Endodermal cell (in vitro differentiated cells): ENCODE results near the gene IL21R. TPM values are rescaled to one million over a fixed set of nuclear protein-coding genes. Genes with fewer than 3 reads are reported as not detected.

Experiments used
- DNase-seq: peaks from one replicate; pipeline ENCODE4 v3.0.0-alpha.2; 2017
- H3K27ac ChIP-seq: 2 replicates; pipeline ENCODE4 v1.5.1; 2013; ENCODE audit warnings: mild to moderate bottlenecking, low read depth, low read length, moderate library complexity
- H3K27me3 ChIP-seq: 2 replicates; pipeline ENCODE4 v1.6.1; 2013; ENCODE audit warnings: mild to moderate bottlenecking, low read length, moderate library complexity; ENCODE audit not compliant: insufficient read depth, control insufficient read depth, poor library complexity, severe bottlenecking
- H3K36me3 ChIP-seq: 2 replicates; pipeline ENCODE4 v1.7.0; 2013; ENCODE audit warnings: mild to moderate bottlenecking, low read length, moderate library complexity; ENCODE audit not compliant: control insufficient read depth, insufficient read depth
- H3K4me1 ChIP-seq: one replicate; pipeline ENCODE4 v1.7.0; 2013; ENCODE audit warnings: low read length; ENCODE audit not compliant: control insufficient read depth, insufficient read depth
- H3K4me3 ChIP-seq: 2 replicates; pipeline ENCODE4 v1.5.1; 2013; ENCODE audit warnings: mild to moderate bottlenecking, low read length, moderate library complexity
- H3K9ac ChIP-seq: 2 replicates; pipeline ENCODE4 v1.6.1; 2013; ENCODE audit warnings: mild to moderate bottlenecking, low read length, moderate library complexity; ENCODE audit not compliant: poor library complexity, severe bottlenecking; ENCODE audit errors: extremely low read depth
- H3K9me3 ChIP-seq: 2 replicates; pipeline ENCODE4 v1.6.1; 2013; ENCODE audit warnings: mild to moderate bottlenecking, low read length, moderate library complexity; ENCODE audit not compliant: control insufficient read depth
- H3K27ac Mint-ChIP-seq: 2 replicates; pipeline ENCODE4 v1.8.0; 2020; ENCODE audit warnings: mixed read lengths
- H3K27me3 Mint-ChIP-seq: 2 replicates; pipeline ENCODE4 v1.8.0; 2021; ENCODE audit warnings: mild to moderate bottlenecking, mixed read lengths; ENCODE audit not compliant: insufficient read depth
- H3K36me3 Mint-ChIP-seq: 2 replicates; pipeline ENCODE4 v1.8.0; 2020; ENCODE audit warnings: low read depth, mixed read lengths
- H3K4me1 Mint-ChIP-seq: 2 replicates; pipeline ENCODE4 v1.8.0; 2020; ENCODE audit warnings: mixed read lengths
- H3K4me3 Mint-ChIP-seq: 2 replicates; pipeline ENCODE4 v1.8.0; 2020; ENCODE audit warnings: mild to moderate bottlenecking, moderate library complexity, mixed read lengths
- H3K9me3 Mint-ChIP-seq: 2 replicates; pipeline ENCODE4 v1.8.0; 2020; ENCODE audit warnings: mild to moderate bottlenecking, mixed read lengths
- WGBS, 2 experiments: methylation state at CpG; one replicate each; pipeline versions ENCODE4 v1.1.5 to v1.1.7; 2013; ENCODE audit warnings: missing lambda C conversion rate in 2 of 2, mixed read lengths in 1 of 2; ENCODE audit not compliant: insufficient coverage in 1 of 2, insufficient read length in 1 of 2; 5-methylcytosine and 5-hydroxymethylcytosine counted together
- total RNA-seq, 2 donors: library from RNA; stranded (reverse); fragmentation: NEBNext Ultra II Directional in 1 of 2; extraction: Animal tissue kit (Norgen Biotek cat#: 25700) in 1 of 2; gene quantifications; 2 replicates in 1 of 2; 3 replicates in 1 of 2; pipeline ENCODE4 v1.2.1, GENCODE V29; 2021
- TF ChIP-seq, protein P1 (sequence below): fragments of 200-600 bp; sonication (generic); conservative IDR thresholded peaks from 2 replicates; pipeline ENCODE4 v1.5.0; 2021; ENCODE audit warnings: antibody characterized with exemption, mild to moderate bottlenecking

The IL21R gene
- total RNA-seq, 2 donors from 2014 or later, result 0.18 TPM; not detected in 1

- WGBS, 2 experiments, result 88 to 96% methylated on average over 4 to 5 of the region's 5 CpGs
- H3K4me3 Mint-ChIP-seq, result no peak overlapping the region
- Histone ChIP-seq H3K4me3 (no peak overlapping the region), H3K27me3 (no peaks in the 10 kb centered on the region), H3K36me3 (peaks cover 39% of the 10 kb centered on the region), H3K9ac (no peak overlapping the region), H3K9me3 (no peaks in the 10 kb centered on the region), H3K27ac (no peak overlapping the region), H3K4me1 (no peaks in the 10 kb centered on the region)
- no peaks in the 10 kb centered on the region for H3K9me3 Mint-ChIP-seq
- H3K27ac Mint-ChIP-seq, result no peak overlapping the region
- H3K36me3 Mint-ChIP-seq, result peaks cover 21% of the 10 kb centered on the region
- no peak for DNase-seq
- no peaks in the 10 kb centered on the region for H3K27me3 Mint-ChIP-seq
- H3K4me1 Mint-ChIP-seq, result no peaks in the 10 kb centered on the region
- TF ChIP-seq, protein P1, sequence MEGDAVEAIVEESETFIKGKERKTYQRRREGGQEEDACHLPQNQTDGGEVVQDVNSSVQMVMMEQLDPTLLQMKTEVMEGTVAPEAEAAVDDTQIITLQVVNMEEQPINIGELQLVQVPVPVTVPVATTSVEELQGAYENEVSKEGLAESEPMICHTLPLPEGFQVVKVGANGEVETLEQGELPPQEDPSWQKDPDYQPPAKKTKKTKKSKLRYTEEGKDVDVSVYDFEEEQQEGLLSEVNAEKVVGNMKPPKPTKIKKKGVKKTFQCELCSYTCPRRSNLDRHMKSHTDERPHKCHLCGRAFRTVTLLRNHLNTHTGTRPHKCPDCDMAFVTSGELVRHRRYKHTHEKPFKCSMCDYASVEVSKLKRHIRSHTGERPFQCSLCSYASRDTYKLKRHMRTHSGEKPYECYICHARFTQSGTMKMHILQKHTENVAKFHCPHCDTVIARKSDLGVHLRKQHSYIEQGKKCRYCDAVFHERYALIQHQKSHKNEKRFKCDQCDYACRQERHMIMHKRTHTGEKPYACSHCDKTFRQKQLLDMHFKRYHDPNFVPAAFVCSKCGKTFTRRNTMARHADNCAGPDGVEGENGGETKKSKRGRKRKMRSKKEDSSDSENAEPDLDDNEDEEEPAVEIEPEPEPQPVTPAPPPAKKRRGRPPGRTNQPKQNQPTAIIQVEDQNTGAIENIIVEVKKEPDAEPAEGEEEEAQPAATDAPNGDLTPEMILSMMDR, result no peak
These were observed 57.2 kb downstream of the IL21R start for GRCh38 chr16:27458987-27459688.

- Mint-ChIP-seq H3K27me3 (no peaks in the 10 kb centered on the region), H3K27ac (no peak overlapping the region), H3K36me3 (peaks cover 25% of the 10 kb centered on the region), H3K9me3 (no peaks in the 10 kb centered on the region), H3K4me1 (no peaks in the 10 kb centered on the region), H3K4me3 (no peak overlapping the region)
- TF ChIP-seq, protein P1, result no peak
- Histone ChIP-seq H3K4me1 (no peaks in the 10 kb centered on the region), H3K9me3 (no peaks in the 10 kb centered on the region), H3K27me3 (no peaks in the 10 kb centered on the region), H3K27ac (no peak overlapping the region), H3K4me3 (no peak overlapping the region), H3K36me3 (peaks cover 50% of the 10 kb centered on the region), H3K9ac (no peak overlapping the region)
- DNase-seq, result no peak
- 91 to 100% methylated on average over 2 to 4 of the region's 4 CpGs for WGBS, 2 experiments
These were observed 58.2 kb downstream of the IL21R start for GRCh38 chr16:27460213-27460612.

DNA sequence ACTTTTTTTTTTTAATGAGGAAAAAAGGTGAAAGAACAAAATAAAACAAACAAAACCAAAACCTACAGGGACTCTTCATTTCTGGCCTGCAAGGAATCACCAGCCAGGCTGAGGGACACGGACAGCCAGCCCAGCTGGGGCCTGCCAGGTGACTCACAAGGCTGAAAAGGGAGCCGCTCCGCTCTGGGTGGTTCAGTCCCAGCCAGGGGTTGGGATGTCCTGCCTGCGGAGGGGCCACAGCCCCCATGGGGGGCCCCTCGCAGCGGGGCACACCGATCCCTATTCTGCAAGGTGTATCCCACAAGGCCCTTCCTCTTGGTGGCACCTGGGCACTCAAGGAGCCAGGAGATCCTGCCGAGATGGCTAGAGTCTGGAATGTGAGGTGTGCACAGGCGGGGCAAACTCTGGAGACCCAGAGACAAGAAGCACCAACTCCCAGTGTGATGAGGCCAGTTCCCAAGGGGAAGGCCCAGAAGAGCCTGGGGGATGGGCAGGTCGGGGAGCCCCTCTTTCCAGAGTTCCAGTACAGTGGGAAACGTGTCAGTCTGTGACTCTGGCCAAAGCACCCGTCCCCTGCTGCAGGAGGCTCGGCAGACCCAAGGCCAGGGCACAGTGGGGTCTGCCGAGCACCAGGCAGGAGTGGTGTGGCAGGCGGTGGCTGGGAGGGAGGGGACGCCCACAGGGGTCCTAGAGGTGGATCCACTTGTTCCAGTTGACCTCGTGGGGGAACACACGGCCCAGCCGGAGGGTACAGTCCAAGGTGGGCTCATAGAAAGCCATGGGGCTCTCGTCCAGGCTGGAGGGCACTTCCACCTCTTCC, 58.9 kb downstream of the IL21R start:
- H3K4me1 Mint-ChIP-seq, result no peaks in the 10 kb centered on the region
- H3K27ac Mint-ChIP-seq, result no peak overlapping the region
- 93 to 95% methylated on average over 14 to 20 of the region's 20 CpGs for WGBS, 2 experiments
- Histone ChIP-seq H3K36me3 (peaks cover 56% of the 10 kb centered on the region), H3K9ac (no peak overlapping the region), H3K9me3 (no peaks in the 10 kb centered on the region), H3K4me1 (no peaks in the 10 kb centered on the region), H3K27ac (no peak overlapping the region), H3K4me3 (no peak overlapping the region), H3K27me3 (no peaks in the 10 kb centered on the region)
- H3K27me3 Mint-ChIP-seq, result no peaks in the 10 kb centered on the region
- H3K9me3 Mint-ChIP-seq, result no peaks in the 10 kb centered on the region
- H3K36me3 Mint-ChIP-seq, result peaks cover 30% of the 10 kb centered on the region
- TF ChIP-seq, protein P1, result no peak
- no peak for DNase-seq
- no peak overlapping the region for H3K4me3 Mint-ChIP-seq
